ENCODE results near the gene MRLN. TPM values are rescaled to one million over a fixed set of nuclear protein-coding genes. Genes with fewer than 3 reads are reported as not detected.

Gene MRLN
- total and polyA plus RNA-seq, 2 of the 8 experiments (the other 6 are each of a cell fraction or from before 2014, with no cell fraction given) = 0.21 TPM; not detected in 1

DNA sequence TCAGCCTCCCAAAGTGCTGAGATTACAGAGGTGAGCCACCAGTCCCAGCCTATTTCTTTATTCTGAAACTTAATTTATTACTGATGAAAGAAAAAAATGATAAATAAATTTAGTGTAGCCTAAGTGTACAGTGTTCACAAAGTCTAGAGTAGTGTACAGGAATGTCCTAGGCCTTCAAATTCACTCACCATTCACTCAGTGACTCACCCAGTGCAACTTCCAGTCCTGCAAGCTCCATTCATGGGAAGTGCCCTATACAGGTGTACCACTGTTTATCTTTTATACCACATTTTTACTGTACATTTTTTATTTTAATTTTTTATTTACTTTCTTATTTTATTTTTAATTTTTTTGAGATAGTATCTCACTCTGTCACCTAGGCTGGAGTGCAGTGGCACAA, 12.2 kb downstream of the MRLN start:
- no peak overlapping the region for H3K4me3 ChIP-seq (ENCODE audit: extremely low read depth in 1 of 4, insufficient read depth in 2 of 4, low read depth in 3 of 4, low read length in 4 of 4)
- H3K79me1 ChIP-seq (ENCODE audit: low read depth, low read length) = no peaks in the 10 kb centered on the region
- no peak overlapping the region for H2BK120ac ChIP-seq (replicated peaks; ENCODE audit: low read depth, low read length)
- no peak overlapping the region for H4K8ac ChIP-seq (ENCODE audit: extremely low read depth, insufficient read depth, low read length)
- POLR2A ChIA-PET (ENCODE audit: partially characterized antibody) = interaction anchor here (0.9 kb wide), 1 partner anchor 75 kb away, joined by 3 read pairs; no protein-coding TSS in a partner anchor
- FAIRE-seq (no peak), DNase-seq (ENCODE audit: low read depth in 1 of 2, low spot score in 2 of 2) (no peak)
- H3K79me2 ChIP-seq (ENCODE audit: control insufficient read depth in 1 of 2, insufficient read depth in 2 of 2, low read length in 2 of 2) = no peaks in the 10 kb centered on the region
- H2BK5ac ChIP-seq (ENCODE audit: low read depth, low read length) = no peak overlapping the region
- H3K27ac ChIP-seq (ENCODE audit: low read depth, low read length) = no peak overlapping the region
- H2BK20ac ChIP-seq (ENCODE audit: low read length) = no peak overlapping the region
- H2AFZ ChIP-seq (ENCODE audit: low read length) = no peak overlapping the region
- H3K36me3 ChIP-seq (ENCODE audit: control insufficient read depth in 2 of 4, insufficient read depth in 4 of 4, low read length in 3 of 4) = no peaks in the 10 kb centered on the region; a peak in 1 of 8 replicates
- H3K14ac ChIP-seq (ENCODE audit: insufficient read length) = no peak overlapping the region
- TF ChIP-seq BRCA1 (IDR thresholded peaks at IDR 0.05; ENCODE audit: low read depth, low read length) = no peak
- no peak for TF ChIP-seq EGR1 (IDR thresholded peaks at IDR 0.05; ENCODE audit: borderline replicate concordance, low read depth, low read length)
- no peak for TF ChIP-seq POU5F1 (IDR thresholded peaks at IDR 0.05; ENCODE audit: low read depth, low read length)
- TF ChIP-seq, protein P1, sequence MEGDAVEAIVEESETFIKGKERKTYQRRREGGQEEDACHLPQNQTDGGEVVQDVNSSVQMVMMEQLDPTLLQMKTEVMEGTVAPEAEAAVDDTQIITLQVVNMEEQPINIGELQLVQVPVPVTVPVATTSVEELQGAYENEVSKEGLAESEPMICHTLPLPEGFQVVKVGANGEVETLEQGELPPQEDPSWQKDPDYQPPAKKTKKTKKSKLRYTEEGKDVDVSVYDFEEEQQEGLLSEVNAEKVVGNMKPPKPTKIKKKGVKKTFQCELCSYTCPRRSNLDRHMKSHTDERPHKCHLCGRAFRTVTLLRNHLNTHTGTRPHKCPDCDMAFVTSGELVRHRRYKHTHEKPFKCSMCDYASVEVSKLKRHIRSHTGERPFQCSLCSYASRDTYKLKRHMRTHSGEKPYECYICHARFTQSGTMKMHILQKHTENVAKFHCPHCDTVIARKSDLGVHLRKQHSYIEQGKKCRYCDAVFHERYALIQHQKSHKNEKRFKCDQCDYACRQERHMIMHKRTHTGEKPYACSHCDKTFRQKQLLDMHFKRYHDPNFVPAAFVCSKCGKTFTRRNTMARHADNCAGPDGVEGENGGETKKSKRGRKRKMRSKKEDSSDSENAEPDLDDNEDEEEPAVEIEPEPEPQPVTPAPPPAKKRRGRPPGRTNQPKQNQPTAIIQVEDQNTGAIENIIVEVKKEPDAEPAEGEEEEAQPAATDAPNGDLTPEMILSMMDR (IDR thresholded peaks at IDR 0.05; ENCODE audit: control extremely low read depth in 1 of 3, insufficient read depth in 1 of 3, low read depth in 1 of 3, low read length in 3 of 3) = no peak
- TF ChIP-seq SIN3A (conservative IDR thresholded peaks at IDR 0.05 in 1 of 2, IDR thresholded peaks at IDR 0.05 in 1 of 2; ENCODE audit: low read depth in 1 of 2, low read length in 2 of 2) = no peak
- TF ChIP-seq CBX5 (IDR thresholded peaks at IDR 0.05; ENCODE audit: low read depth, low read length) = no peak
- no peak for TF ChIP-seq CEBPB (IDR thresholded peaks at IDR 0.05; ENCODE audit: low read depth, low read length)
- H3K9me3 ChIP-seq (ENCODE audit: insufficient read depth in 2 of 2, low read depth in 1 of 2, low read length in 1 of 2) = peaks cover 3 to 17% of the 10 kb centered on the region in 2 experiments; a peak in 3 of 4 replicates
- CTCF ChIA-PET (ENCODE audit: partially characterized antibody) = interaction anchor here (0.7 to 1.6 kb wide), 7 partner anchors 10 to 626 kb away, joined by 3 to 4 read pairs (median 3); no protein-coding TSS in a partner anchor
- no peak overlapping the region for H4K91ac ChIP-seq (replicated peaks; ENCODE audit: insufficient read length, low read length)
- no peak overlapping the region for H2BK12ac ChIP-seq (ENCODE audit: low read depth, low read length)
- no peak overlapping the region for H4K5ac ChIP-seq (ENCODE audit: insufficient read length, low read depth, low read length)
- no peaks in the 10 kb centered on the region for H3K23me2 ChIP-seq (ENCODE audit: low read depth, low read length)
- no peak overlapping the region for H3K23ac ChIP-seq (ENCODE audit: insufficient read length)
- H3K18ac ChIP-seq (ENCODE audit: extremely low read depth, low read length) = no peak overlapping the region
- no peak overlapping the region for H3K56ac ChIP-seq (replicated peaks; ENCODE audit: insufficient read length, low read depth, low read length)
- H2AK5ac ChIP-seq (ENCODE audit: low read depth, low read length) = no peak overlapping the region
- no peak overlapping the region for H3K4ac ChIP-seq (replicated peaks; ENCODE audit: insufficient read length, low read depth, low read length)
- H3K9ac ChIP-seq (replicated peaks in 1 of 4; ENCODE audit: extremely low read depth in 1 of 4, low read depth in 3 of 4, low read length in 3 of 4) = no peak overlapping the region
- H4K20me1 ChIP-seq (replicated peaks in 1 of 2; ENCODE audit: control insufficient read depth in 1 of 2, insufficient read depth in 2 of 2, low read length in 2 of 2) = no peaks in the 10 kb centered on the region
- no peak overlapping the region for H2BK15ac ChIP-seq (ENCODE audit: low read length)
- H3K4me2 ChIP-seq (ENCODE audit: insufficient read depth in 1 of 2, low read depth in 2 of 2, low read length in 2 of 2) = no peak overlapping the region
- no peaks in the 10 kb centered on the region for H3K4me1 ChIP-seq (replicated peaks in 1 of 4; ENCODE audit: control insufficient read depth in 3 of 4, insufficient read depth in 4 of 4, low read length in 3 of 4)
- H3K27me3 ChIP-seq (replicated peaks in 1 of 4; ENCODE audit: control insufficient read depth in 3 of 4, extremely low read depth in 1 of 4, insufficient read depth in 3 of 4, low read length in 3 of 4) = no peaks in the 10 kb centered on the region

All from H1 (cell line).